Small intestine (tissue), 4 donors: ENCODE measurements around the gene REPIN1. TPM values are rescaled to one million over a fixed set of nuclear protein-coding genes. Genes with fewer than 3 reads are reported as not detected.

Experiments
- polyA plus RNA-seq, 4 donors: library from polyadenylated mRNA; stranded (reverse) in 3 of 4; unstranded in 1 of 4; fragments of 200-250 nt in 3 of 4; fragments of 120-200 nt in 1 of 4; gene quantifications; one replicate each; pipeline versions ENCODE4 v1.2.1 to v1.2.3, GENCODE V29; 2013
- donor health status: healthy with polysubstance abuse.
- donor health status: Bipolar disorder and iron deficiency.
- donor health status: healthy.

The REPIN1 gene
- polyA plus RNA-seq, 4 donors, result 46.5 to 138 (median 78.0) TPM

Other genes with a start within 250 kb of the REPIN1 start
- 10 to 100 TPM in 2 of 4 donors, 1 to 10 TPM in 2; 5.6 to 23.6 (median 12.3) TPM for gene LRRC61, start 45.5 kb upstream of the REPIN1 start, polyA plus RNA-seq
- gene ACTR3C, start 45.3 kb upstream of the REPIN1 start, polyA plus RNA-seq, result 1 to 10 TPM; 2.4 to 9.6 (median 6.0) TPM
- 100 to 1,000 TPM in 1 of 4 donors, 10 to 100 TPM in 2, 1 to 10 TPM in 1; 9.6 to 109 (median 36.9) TPM for gene RARRES2, start 27.2 kb upstream of the REPIN1 start, polyA plus RNA-seq
- gene ZNF775, start 10.5 kb downstream of the REPIN1 start, polyA plus RNA-seq, result 1 to 10 TPM; 1.1 to 6.5 (median 2.5) TPM
- 10 to 100 TPM in 1 of 4 donors, 1 to 10 TPM in 2, under 1 TPM in 1; 0.67 to 14.0 (median 4.1) TPM for gene GIMAP8, start 81.8 kb downstream of the REPIN1 start, polyA plus RNA-seq
- 10 to 100 TPM in 3 of 4 donors, 1 to 10 TPM in 1; 3.1 to 31.1 (median 14.0) TPM for gene GIMAP7, start 146.1 kb downstream of the REPIN1 start, polyA plus RNA-seq
- gene GIMAP4, start 198.6 kb downstream of the REPIN1 start, polyA plus RNA-seq, result 10 to 100 TPM in 3 of 4 donors, 1 to 10 TPM in 1; 4.2 to 37.8 (median 15.7) TPM